KMS-11 (cell line): ENCODE data around the gene KCNB1.

Source experiments
- H2AFZ ChIP-seq: fragments of 200-600 bp; sonication (generic); 2 replicates; pipeline ENCODE4 v1.6.1; 2016; ENCODE audit warnings: antibody characterized with exemption, mixed run types, low read depth
- H3K27ac ChIP-seq: fragments of 200-600 bp; sonication (generic); 2 replicates; pipeline ENCODE4 v1.6.1; 2016; ENCODE audit warnings: mild to moderate bottlenecking, mixed run types
- H3K27me3 ChIP-seq: fragments of 200-600 bp; sonication (generic); 2 replicates; pipeline ENCODE4 v1.6.1; 2017; ENCODE audit warnings: mild to moderate bottlenecking, low read depth, mixed run types, moderate library complexity; ENCODE audit not compliant: insufficient read depth
- H3K36me3 ChIP-seq: fragments of 200-600 bp; sonication (generic); 2 replicates; pipeline ENCODE4 v1.6.1; 2017; ENCODE audit warnings: mild to moderate bottlenecking, mixed run types; ENCODE audit not compliant: insufficient read depth
- H3K4me1 ChIP-seq: fragments of 200-600 bp; sonication (generic); 2 replicates; pipeline ENCODE4 v1.6.1; 2016; ENCODE audit warnings: mild to moderate bottlenecking, low read depth, mixed run types; ENCODE audit not compliant: poor library complexity, severe bottlenecking
- H3K4me2 ChIP-seq: fragments of 200-600 bp; sonication (generic); 2 replicates; pipeline ENCODE4 v1.7.0; 2016; ENCODE audit warnings: mild to moderate bottlenecking, mixed run types
- H3K4me3 ChIP-seq: fragments of 200-600 bp; sonication (generic); IDR thresholded peaks from 2 replicates; pipeline ENCODE4 v1.6.1; 2017; ENCODE audit warnings: low read depth, low read length, mixed read lengths; ENCODE audit not compliant: insufficient read depth
- H3K79me2 ChIP-seq: fragments of 200-600 bp; sonication (generic); 2 replicates; pipeline ENCODE4 v1.6.1; 2016; ENCODE audit warnings: low read depth, mixed run types; ENCODE audit not compliant: insufficient read depth
- H3K9ac ChIP-seq: fragments of 200-600 bp; sonication (generic); 2 replicates; pipeline ENCODE4 v1.6.1; 2016; ENCODE audit warnings: mild to moderate bottlenecking, mixed run types
- H4K20me1 ChIP-seq: fragments of 200-600 bp; sonication (generic); 2 replicates; pipeline ENCODE4 v1.6.1; 2016; ENCODE audit warnings: mild to moderate bottlenecking, mixed run types; ENCODE audit not compliant: insufficient read depth
- TF ChIP-seq, protein P1 (sequence below): fragments of 200-600 bp; sonication (generic); conservative IDR thresholded peaks from 2 replicates; pipeline ENCODE4 v1.6.1; 2017; ENCODE audit warnings: low read depth, mild to moderate bottlenecking, antibody characterized with exemption, low read length, moderate library complexity, mixed read lengths

The KCNB1 gene

DNA sequence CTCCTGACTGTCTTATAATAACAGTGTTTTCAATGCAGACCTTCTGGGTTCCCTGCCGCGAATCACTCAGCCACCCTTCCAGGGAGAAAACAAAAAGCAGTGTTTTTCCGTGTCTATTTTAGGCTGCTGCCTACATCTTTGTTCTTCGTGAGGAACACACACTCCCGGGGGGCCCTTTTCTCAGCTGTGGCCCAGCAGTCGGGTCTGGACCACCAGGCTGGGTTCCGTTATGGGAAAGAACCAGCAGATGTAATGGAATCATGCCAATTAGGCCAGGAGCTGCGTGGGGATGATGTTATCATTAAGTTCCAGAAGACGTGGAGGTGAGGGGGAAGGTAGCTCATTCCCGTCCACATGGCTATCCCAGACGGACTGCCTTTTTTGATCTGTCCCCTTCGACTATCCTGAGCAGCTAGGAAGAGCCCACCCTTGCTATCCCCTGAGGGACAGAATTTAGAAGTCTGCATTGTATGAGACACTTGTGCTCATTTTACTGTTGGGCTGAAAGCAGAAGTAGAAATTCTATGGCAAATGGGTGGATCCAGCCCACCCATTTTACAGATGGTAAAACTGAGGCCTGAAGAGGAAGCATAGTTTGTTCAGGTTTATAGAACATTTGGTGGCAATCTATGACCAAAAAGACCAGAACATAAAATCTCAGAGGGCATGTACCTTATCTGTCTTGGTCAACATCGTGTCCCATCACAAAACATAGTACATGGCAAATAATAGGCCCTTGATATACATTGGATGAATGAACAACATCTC is 54.5 kb downstream of the KCNB1 start:
- Histone ChIP-seq H2AFZ (no peak overlapping the region), H3K4me2 (no peak overlapping the region), H4K20me1 (no peaks in the 10 kb centered on the region), H3K79me2 (no peaks in the 10 kb centered on the region), H3K27me3 (no peaks in the 10 kb centered on the region; the same call in 1 of the 2 replicates), H3K27ac (no peak overlapping the region), H3K4me1 (peaks cover 6% of the 10 kb centered on the region), H3K9ac (no peak overlapping the region), H3K36me3 (no peaks in the 10 kb centered on the region), H3K4me3 (no peak overlapping the region)
- TF ChIP-seq, protein P1, sequence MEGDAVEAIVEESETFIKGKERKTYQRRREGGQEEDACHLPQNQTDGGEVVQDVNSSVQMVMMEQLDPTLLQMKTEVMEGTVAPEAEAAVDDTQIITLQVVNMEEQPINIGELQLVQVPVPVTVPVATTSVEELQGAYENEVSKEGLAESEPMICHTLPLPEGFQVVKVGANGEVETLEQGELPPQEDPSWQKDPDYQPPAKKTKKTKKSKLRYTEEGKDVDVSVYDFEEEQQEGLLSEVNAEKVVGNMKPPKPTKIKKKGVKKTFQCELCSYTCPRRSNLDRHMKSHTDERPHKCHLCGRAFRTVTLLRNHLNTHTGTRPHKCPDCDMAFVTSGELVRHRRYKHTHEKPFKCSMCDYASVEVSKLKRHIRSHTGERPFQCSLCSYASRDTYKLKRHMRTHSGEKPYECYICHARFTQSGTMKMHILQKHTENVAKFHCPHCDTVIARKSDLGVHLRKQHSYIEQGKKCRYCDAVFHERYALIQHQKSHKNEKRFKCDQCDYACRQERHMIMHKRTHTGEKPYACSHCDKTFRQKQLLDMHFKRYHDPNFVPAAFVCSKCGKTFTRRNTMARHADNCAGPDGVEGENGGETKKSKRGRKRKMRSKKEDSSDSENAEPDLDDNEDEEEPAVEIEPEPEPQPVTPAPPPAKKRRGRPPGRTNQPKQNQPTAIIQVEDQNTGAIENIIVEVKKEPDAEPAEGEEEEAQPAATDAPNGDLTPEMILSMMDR, result no peak

DNA sequence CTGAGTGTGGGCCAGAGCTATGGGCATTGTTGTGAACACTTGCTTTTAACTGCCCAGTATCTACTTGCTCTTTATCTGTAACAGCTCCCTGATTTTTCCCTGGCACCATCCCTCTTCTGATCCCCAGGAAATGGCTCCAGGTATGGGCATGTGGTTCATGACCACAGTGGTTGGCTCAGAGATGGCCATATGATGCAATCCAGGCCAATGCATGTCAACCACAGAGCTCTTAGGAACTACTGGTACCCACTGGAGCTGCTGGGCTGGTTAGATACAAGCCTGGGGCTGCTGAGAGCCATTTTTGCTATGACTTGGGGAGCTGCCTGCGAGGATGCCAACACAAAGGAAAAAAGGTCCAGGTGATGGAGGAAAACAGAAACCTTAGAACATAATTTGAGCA is 55.6 kb downstream of the KCNB1 start:
- Histone ChIP-seq H3K27me3 (no peaks in the 10 kb centered on the region; the same call in 1 of the 2 replicates), H3K27ac (no peak overlapping the region), H3K9ac (no peak overlapping the region), H3K4me2 (no peak overlapping the region), H3K79me2 (no peaks in the 10 kb centered on the region), H4K20me1 (no peaks in the 10 kb centered on the region), H3K4me1 (peaks cover 6% of the 10 kb centered on the region), H3K4me3 (no peak overlapping the region), H2AFZ (no peak overlapping the region), H3K36me3 (no peaks in the 10 kb centered on the region)
- TF ChIP-seq, protein P1, result no peak

DNA sequence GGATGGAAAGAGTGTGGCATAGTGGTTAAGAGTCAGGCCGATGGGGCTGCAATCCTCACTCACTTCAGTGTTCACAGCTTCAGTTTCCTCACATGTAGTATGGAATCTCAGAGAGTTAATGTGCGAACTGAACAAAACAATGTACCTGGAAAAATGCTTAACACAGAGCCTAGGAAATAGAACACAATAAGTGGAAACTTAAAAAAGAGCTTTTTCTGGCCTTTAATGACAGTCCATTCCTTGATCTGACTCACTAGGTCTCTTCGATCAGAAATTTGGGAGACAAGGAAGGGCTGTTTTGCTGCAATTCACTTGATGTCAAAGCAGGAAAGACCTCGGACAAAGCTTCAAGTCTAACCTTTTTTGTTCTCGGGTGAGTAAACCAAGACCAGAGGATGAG is 56.1 kb downstream of the KCNB1 start:
- Histone ChIP-seq H3K79me2 (no peaks in the 10 kb centered on the region), H3K9ac (no peak overlapping the region), H3K27ac (no peak overlapping the region), H3K27me3 (no peaks in the 10 kb centered on the region; the same call in 1 of the 2 replicates), H4K20me1 (no peaks in the 10 kb centered on the region), H3K4me3 (no peak overlapping the region), H3K4me1 (peaks cover 6% of the 10 kb centered on the region), H3K36me3 (no peaks in the 10 kb centered on the region), H2AFZ (no peak overlapping the region), H3K4me2 (no peak overlapping the region)
- TF ChIP-seq, protein P1, result no peak

DNA sequence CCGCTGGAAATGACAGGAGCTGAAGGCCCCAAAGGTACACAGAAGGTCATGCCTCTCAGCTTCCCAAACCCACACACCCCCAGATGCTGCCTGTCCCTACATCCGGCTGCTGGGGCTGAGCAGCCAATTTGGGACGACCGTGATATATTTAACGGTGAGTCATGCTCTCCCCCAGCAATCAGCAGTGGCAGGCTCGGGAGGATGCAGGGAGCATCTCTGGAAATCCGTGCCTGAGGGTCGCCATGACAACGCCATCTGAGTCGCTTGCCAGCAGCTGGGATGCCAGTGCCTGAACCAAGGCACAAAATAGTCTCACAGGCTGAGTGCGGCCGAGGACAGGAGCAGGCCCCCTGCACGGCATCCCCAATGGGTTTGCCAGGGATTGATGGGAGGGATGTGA is 57.9 kb downstream of the KCNB1 start:
- Histone ChIP-seq H3K9ac (no peak overlapping the region), H3K4me2 (no peak overlapping the region), H3K79me2 (no peaks in the 10 kb centered on the region), H4K20me1 (no peaks in the 10 kb centered on the region), H3K27ac (no peak overlapping the region), H2AFZ (no peak overlapping the region), H3K27me3 (no peaks in the 10 kb centered on the region), H3K4me3 (no peak overlapping the region), H3K4me1 (peaks cover 6% of the 10 kb centered on the region), H3K36me3 (no peaks in the 10 kb centered on the region)
- TF ChIP-seq, protein P1, result no peak
